Gastroesophageal sphincter (tissue), 4 donors: ENCODE measurements around the gene INKA2. TPM values are rescaled to one million over a fixed set of nuclear protein-coding genes. Genes with fewer than 3 reads are reported as not detected.
A peak's percentile ranks its signal among the peaks of the same experiment; 100 is the strongest.

Experiments
- ATAC-seq: fragments of 150-250 bp; one replicate; pipeline ENCODE4 v1.9.1; 2016; ENCODE audit warnings: mild to moderate bottlenecking, moderate library complexity
- H3K27ac ChIP-seq, 4 donors: fragments of 200-600 bp; sonication (generic) in 3 of 4; 1 replicate in 3 of 4; 2 replicates in 1 of 4; pipeline ENCODE4 v1.5.1; 2016 to 2019
- H3K27me3 ChIP-seq: fragments of 200-600 bp; sonication (generic); one replicate; pipeline ENCODE4 v1.5.1; 2019
- H3K36me3 ChIP-seq, 2 donors: fragments of 200-600 bp; sonication (generic); one replicate each; pipeline ENCODE4 v1.5.1; 2019; ENCODE audit warnings: control low read depth in 1 of 2
- H3K4me1 ChIP-seq, 3 donors: fragments of 200-600 bp; sonication (generic); 1 replicate in 2 of 3; 2 replicates in 1 of 3; pipeline ENCODE4 v1.5.1; 2016 to 2019; ENCODE audit warnings: control low read depth in 2 of 3
- H3K4me3 ChIP-seq, 2 donors: fragments of 200-600 bp; sonication (generic); one replicate each; pipeline ENCODE4 v1.5.1; 2019; ENCODE audit warnings: mild to moderate bottlenecking in 1 of 2, moderate library complexity in 1 of 2
- H3K9me3 ChIP-seq, 3 donors: fragments of 200-600 bp; sonication (generic); one replicate each; pipeline ENCODE4 v1.5.1; 2017 to 2019; ENCODE audit warnings: control low read depth in 2 of 3
- EP300 ChIP-seq: sonication (generic); formaldehyde crosslinking; IDR thresholded peaks from one replicate; pipeline ENCODE4 v1.6.1; 2017; ENCODE audit warnings: antibody characterized with exemption, mild to moderate bottlenecking
- POLR2A ChIP-seq, 2 donors: fragments of 450-650 bp; IDR thresholded peaks; one replicate each; pipeline ENCODE4 v1.6.1; 2017; ENCODE audit warnings: antibody characterized with exemption in 2 of 2, mild to moderate bottlenecking in 2 of 2, moderate library complexity in 1 of 2
- POLR2AphosphoS5 ChIP-seq: sonication (generic); formaldehyde crosslinking; IDR thresholded peaks from one replicate; pipeline ENCODE4 v1.6.1; 2017; ENCODE audit warnings: antibody characterized with exemption
- WGBS, 2 donors: methylation state at CpG; one replicate each; pipeline ENCODE4 v1.1.5; 2018; ENCODE audit warnings: low coverage in 1 of 2; 5-methylcytosine and 5-hydroxymethylcytosine counted together
- total RNA-seq, 4 donors: library from RNA; depleted of rRNA; stranded (reverse); fragments of >200 nt; gene quantifications; one replicate each; pipeline ENCODE4 v1.1.0, GENCODE V29; 2016
- TF ChIP-seq, protein P1 (sequence below), 4 experiments: fragments of 200-600 bp in 2 of 4; fragments of 450-650 bp in 2 of 4; sonication (generic) in 1 of 4; IDR thresholded peaks; one replicate each; pipeline ENCODE4 v1.5.1; 2017 to 2019; ENCODE audit warnings: antibody characterized with exemption in 4 of 4, mild to moderate bottlenecking in 2 of 4, moderate library complexity in 2 of 4

The INKA2 gene
- total RNA-seq, 4 donors from 2014 or later, result 7.2 to 12.8 (median 8.8) TPM

DNA sequence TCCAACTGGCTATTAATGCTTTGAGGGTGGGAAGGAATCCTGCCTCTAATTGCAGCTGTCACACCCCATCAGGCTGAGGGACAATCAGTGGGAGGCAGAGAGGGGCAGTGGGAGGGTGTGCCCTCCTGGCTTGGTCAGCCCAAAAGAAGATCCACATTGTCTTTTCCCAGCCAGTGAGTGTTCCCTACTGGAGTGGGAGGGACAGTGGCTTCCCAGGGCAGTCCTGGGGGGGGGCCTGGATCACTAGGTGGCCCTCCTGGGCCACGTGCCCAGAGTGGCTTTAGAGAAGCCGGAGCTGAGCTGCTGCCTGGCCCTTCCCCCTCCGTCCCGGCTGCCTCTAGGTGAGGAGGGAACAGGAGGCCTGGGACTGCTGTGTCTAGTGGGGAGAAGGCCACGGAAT is 14.0 kb downstream of the INKA2 start:
- peaks cover 5 to 61% (median 27%) of the 10 kb centered on the region in 3 donors for H3K4me1 ChIP-seq
- peaks cover 0 to 19% of the 10 kb centered on the region in 2 donors for H3K36me3 ChIP-seq
- no peaks in the 10 kb centered on the region for H3K27me3 ChIP-seq
- ATAC-seq, result peak; percentile 79
- TF ChIP-seq, protein P1, sequence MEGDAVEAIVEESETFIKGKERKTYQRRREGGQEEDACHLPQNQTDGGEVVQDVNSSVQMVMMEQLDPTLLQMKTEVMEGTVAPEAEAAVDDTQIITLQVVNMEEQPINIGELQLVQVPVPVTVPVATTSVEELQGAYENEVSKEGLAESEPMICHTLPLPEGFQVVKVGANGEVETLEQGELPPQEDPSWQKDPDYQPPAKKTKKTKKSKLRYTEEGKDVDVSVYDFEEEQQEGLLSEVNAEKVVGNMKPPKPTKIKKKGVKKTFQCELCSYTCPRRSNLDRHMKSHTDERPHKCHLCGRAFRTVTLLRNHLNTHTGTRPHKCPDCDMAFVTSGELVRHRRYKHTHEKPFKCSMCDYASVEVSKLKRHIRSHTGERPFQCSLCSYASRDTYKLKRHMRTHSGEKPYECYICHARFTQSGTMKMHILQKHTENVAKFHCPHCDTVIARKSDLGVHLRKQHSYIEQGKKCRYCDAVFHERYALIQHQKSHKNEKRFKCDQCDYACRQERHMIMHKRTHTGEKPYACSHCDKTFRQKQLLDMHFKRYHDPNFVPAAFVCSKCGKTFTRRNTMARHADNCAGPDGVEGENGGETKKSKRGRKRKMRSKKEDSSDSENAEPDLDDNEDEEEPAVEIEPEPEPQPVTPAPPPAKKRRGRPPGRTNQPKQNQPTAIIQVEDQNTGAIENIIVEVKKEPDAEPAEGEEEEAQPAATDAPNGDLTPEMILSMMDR (IDR thresholded peaks at IDR 0.05), result no peak
- TF ChIP-seq POLR2A (IDR thresholded peaks at IDR 0.05) (no peak), POLR2AphosphoS5 (no peak)
- WGBS, 2 donors, result 50% methylated on average over 1 of the region's 5 CpGs; no CpG with 5 or more reads in 1 of the 2 donors
- H3K27ac ChIP-seq, result peak overlapping the region in 3 of 4 donors; percentile 46 to 68 (median 51)
- H3K9me3 ChIP-seq, result no peaks in the 10 kb centered on the region
- H3K4me3 ChIP-seq, result no peak overlapping the region

DNA sequence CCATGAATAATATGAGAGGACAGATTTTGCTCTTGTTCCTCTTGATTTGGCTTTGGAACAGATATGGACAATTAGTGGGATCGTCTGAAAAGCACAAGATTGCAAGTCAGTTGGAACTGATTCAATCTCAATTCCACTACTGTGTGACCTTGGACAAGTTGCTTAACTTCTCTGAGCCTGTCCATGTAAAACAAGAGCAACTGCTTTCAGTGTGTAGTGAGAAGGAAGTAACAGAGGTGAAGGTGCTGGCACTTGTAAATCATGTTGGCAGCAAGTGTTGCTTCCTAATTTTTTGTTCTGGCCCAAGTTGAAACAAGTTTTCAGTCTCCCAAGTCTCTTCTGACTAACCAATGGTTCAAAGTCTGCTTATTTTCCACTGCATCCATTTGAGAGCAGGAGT is 15.3 kb downstream of the INKA2 start:
- no peaks in the 10 kb centered on the region for H3K27me3 ChIP-seq
- H3K4me3 ChIP-seq, result no peak overlapping the region
- no peaks in the 10 kb centered on the region for H3K9me3 ChIP-seq
- no peak for ATAC-seq
- peaks cover 0 to 19% of the 10 kb centered on the region in 2 donors for H3K36me3 ChIP-seq
- no peak for TF ChIP-seq POLR2A (IDR thresholded peaks at IDR 0.05)
- TF ChIP-seq, protein P1 (IDR thresholded peaks at IDR 0.05), result no peak
- no peak for TF ChIP-seq EP300
- no peak for TF ChIP-seq POLR2AphosphoS5
- WGBS, 2 donors, result 14% methylated on average over 1 of the region's 1 CpG; no CpG with 5 or more reads in 1 of the 2 donors
- peaks cover 6 to 58% (median 20%) of the 10 kb centered on the region in 3 donors for H3K4me1 ChIP-seq
- no peak overlapping the region for H3K27ac ChIP-seq

DNA sequence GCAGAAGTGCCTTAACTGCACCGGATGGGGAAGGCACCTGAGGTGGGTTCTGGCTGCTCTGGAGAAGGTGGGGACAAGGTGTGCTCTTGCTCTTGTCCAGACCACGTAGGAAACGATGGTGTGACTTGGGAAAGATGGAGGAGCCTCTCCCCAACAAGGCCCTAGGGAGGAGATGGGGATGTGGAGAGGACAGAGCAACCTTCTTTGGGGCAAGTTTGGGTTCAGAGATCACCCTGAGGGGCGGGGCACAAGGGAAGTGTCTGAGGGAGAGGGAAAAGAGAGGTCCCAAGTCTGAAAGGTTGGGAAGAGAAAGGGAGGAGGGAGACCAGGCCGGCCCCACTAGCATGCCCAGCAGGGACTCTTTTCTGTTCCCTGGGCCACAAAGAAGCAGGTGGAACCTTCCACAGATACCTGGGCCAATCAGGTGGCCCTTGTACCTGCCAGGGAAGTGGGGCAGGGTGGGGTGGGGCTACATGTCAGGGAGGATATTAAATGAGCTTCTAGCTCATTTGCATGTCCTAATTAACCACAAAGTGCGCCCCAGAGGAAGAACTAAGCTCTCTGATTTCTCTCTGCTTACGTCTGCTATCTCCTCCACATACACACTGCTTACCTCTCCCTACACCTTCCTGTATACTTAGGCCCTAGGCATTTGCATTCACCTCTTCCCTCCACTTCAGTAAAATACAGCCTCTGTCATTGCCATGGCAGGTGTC is 15.9 kb downstream of the INKA2 start:
- H3K27ac ChIP-seq, result no peak overlapping the region
- ATAC-seq, result no peak
- TF ChIP-seq, protein P1 (IDR thresholded peaks at IDR 0.05), result no peak
- H3K27me3 ChIP-seq, result no peaks in the 10 kb centered on the region
- H3K4me3 ChIP-seq, result no peak overlapping the region
- no peaks in the 10 kb centered on the region for H3K9me3 ChIP-seq
- peaks cover 6 to 56% (median 20%) of the 10 kb centered on the region in 3 donors for H3K4me1 ChIP-seq
- WGBS, 2 donors, result 78 to 89% methylated on average over 3 to 4 of the region's 7 CpGs
- H3K36me3 ChIP-seq, result peaks cover 0 to 19% of the 10 kb centered on the region in 2 donors

DNA sequence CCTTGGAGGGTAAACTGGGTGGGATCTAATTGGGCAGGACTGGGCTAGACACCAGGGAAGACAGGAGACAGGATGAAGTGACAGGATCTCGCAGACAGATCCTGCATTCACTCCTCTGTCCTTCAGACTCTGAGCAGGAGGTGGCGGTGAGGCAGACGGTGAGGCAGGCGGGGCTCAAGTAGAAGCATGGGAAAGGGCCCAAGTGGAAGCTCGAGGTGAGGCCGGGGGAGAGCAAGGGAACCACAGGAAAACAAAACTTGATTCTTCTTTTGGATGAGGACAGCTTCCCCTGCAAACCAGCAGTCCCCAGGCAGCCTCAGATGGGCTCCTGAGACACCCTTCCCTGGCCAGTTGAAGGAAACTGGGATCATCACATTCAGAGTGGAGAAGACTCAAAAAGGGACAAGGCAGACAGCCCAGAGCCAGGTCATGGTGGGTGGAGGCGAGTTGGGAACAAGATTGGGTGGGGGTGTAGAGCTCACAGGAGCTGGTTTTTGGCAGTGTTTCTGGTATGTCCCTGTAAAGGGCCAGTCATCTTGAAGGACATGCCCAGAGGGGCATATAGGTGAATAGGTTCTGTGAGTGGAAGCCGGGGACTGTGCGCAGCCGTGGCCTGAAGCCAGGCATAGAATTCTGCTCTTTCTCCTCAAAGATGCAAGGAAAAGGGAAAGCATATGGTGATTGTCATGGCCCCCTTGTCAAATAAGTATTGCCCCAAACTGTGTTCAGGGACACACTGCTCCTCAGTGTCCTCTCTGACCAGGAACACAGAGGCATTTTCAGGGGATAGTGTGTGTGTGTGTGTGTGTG is 18.0 kb downstream of the INKA2 start:
- WGBS, 2 donors, result 49 to 55% methylated on average over 6 to 10 of the region's 10 CpGs
- peaks cover 6 to 54% (median 20%) of the 10 kb centered on the region in 3 donors for H3K4me1 ChIP-seq
- peak overlapping the region in 3 of 4 donors; percentile 13 to 66 (median 56) for H3K27ac ChIP-seq
- H3K27me3 ChIP-seq, result no peaks in the 10 kb centered on the region
- no peak overlapping the region for H3K4me3 ChIP-seq
- TF ChIP-seq POLR2A (IDR thresholded peaks at IDR 0.05), result no peak
- no peak for TF ChIP-seq EP300
- no peak for TF ChIP-seq POLR2AphosphoS5
- TF ChIP-seq, protein P1 (IDR thresholded peaks at IDR 0.05), result no peak
- ATAC-seq, result no peak
- no peaks in the 10 kb centered on the region for H3K9me3 ChIP-seq
- peaks cover 0 to 4% of the 10 kb centered on the region in 2 donors for H3K36me3 ChIP-seq
